Activated naive CD4-positive, alpha-beta T cell treated with anti-CD3 and anti-CD28 coated beads, Interleukin-2, amount 50 U/mL, for 24 hours (primary cell): Measurements from ENCODE around the gene TM9SF4.
"Not testable (repeated sequence)": the region's sequence is repeated elsewhere in the genome, so short reads cannot be mapped to it uniquely, and the experiment has no call there.

Experiments used
- H3K27ac Mint-ChIP-seq: one replicate; pipeline ENCODE4 v1.8.0; 2021; ENCODE audit warnings: mild to moderate bottlenecking, mixed read lengths
- H3K27me3 Mint-ChIP-seq: one replicate; pipeline ENCODE4 v1.8.0; 2021; ENCODE audit warnings: mixed read lengths
- H3K36me3 Mint-ChIP-seq: one replicate; pipeline ENCODE4 v1.8.0; 2021; ENCODE audit warnings: mixed read lengths
- H3K4me1 Mint-ChIP-seq: one replicate; pipeline ENCODE4 v1.8.0; 2021; ENCODE audit warnings: mixed read lengths
- H3K4me3 Mint-ChIP-seq: one replicate; pipeline ENCODE4 v1.8.0; 2021; ENCODE audit warnings: mild to moderate bottlenecking, mixed read lengths
- H3K9me3 Mint-ChIP-seq: one replicate; pipeline ENCODE4 v1.8.0; 2021; ENCODE audit warnings: mixed read lengths

Gene TM9SF4

DNA sequence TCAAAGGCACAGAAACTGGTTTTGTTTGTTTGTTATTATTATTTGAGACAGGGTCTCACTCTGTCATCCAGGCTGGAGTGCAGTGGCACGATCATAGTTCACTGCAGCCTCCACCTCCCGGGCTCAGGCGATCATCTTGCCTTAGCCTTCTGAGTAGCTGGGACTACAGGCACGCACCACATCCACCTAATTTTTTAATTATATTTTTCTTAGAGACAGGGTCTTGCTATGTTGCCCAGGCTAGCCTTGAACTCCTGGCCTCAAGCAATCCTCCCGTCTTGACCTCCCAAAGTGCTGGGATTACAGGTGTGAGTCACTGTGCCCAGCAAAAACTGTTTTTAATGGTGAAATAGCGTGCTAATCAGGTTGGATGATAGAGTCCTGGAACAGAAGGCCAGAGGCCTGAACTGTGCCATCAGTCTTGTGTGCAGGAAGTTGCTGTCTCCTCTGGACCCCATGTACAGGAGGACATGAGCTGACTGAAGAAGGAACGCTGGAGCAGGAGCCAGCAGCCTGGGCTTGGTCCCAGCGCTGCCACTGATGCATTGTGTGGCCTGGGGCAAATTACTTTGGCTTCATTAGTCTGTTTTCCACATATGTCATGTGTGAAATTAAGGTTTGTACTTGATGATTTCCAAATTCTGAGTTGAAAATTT lies 4.9 kb downstream of the TM9SF4 start:
- Mint-ChIP-seq H3K36me3 (peaks cover 2% of the 10 kb centered on the region), H3K9me3 (no peaks in the 10 kb centered on the region), H3K4me1 (peaks cover 63% of the 10 kb centered on the region), H3K27ac (no peak overlapping the region), H3K4me3 (no peak overlapping the region), H3K27me3 (no peaks in the 10 kb centered on the region)

- peaks cover 63% of the 10 kb centered on the region for H3K4me1 Mint-ChIP-seq
- no peak overlapping the region for H3K4me3 Mint-ChIP-seq
- no peak overlapping the region for H3K27ac Mint-ChIP-seq
- H3K27me3 Mint-ChIP-seq = no peaks in the 10 kb centered on the region
- no peaks in the 10 kb centered on the region for H3K9me3 Mint-ChIP-seq
- H3K36me3 Mint-ChIP-seq = peaks cover 2% of the 10 kb centered on the region
Observed at GRCh38 chr20:32115211-32115767, 5.8 kb downstream of the TM9SF4 start.

DNA sequence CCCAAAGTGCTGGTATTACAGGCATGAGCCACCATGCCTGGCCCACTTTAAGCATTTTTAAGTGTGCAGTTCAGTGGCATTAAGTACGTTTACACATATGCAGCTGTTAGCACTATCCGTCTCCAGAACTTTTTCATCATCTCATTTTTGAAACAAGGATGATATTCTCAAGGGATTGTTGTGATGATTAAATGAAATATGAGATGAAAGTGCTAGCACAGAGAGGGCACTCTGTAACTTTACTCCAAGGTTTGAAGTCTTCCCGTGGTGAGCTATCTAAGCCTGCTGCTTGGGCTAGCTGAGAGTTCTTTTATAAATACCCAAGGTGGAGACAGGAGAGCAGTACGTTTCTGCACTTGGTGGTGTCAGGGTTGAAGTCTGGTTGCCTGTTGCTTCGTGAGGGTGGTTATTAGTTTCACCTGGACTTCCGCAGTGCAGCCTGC lies 6.6 kb downstream of the TM9SF4 start:
- Mint-ChIP-seq H3K36me3 (peaks cover 2% of the 10 kb centered on the region), H3K4me1 (peaks cover 60% of the 10 kb centered on the region), H3K4me3 (no peak overlapping the region), H3K9me3 (no peaks in the 10 kb centered on the region), H3K27ac (no peak overlapping the region), H3K27me3 (no peaks in the 10 kb centered on the region)

DNA sequence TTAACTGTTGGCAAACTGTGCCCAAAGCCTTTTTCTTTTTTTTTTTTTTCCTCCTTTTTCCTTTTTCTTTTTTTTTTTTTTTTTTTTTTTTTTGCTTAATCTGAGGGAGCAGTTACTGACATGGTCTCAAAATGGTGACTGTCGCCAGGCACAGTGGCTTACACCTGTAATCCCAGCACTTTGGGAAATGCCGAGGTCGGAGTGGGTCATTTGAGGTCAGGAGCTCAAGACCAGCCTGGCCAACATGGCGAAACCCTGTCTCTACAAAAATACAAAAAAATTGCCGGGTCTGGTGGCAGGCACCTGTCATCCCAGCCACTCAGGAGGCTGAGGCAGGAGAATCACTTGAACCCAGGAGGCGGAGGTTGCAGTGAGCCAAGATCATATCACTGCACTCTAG lies 7.3 kb downstream of the TM9SF4 start:
- H3K9me3 Mint-ChIP-seq, H3K36me3 Mint-ChIP-seq, H3K27ac Mint-ChIP-seq, H3K27me3 Mint-ChIP-seq, H3K4me3 Mint-ChIP-seq: not testable (repeated sequence)
- H3K4me1 Mint-ChIP-seq = peaks cover 53% of the 10 kb centered on the region

GRCh38 chr20:32118427-32118826 lies 8.9 kb downstream of the TM9SF4 start:
- not testable (repeated sequence) for H3K36me3 Mint-ChIP-seq, H3K27ac Mint-ChIP-seq, H3K4me3 Mint-ChIP-seq, H3K27me3 Mint-ChIP-seq, H3K9me3 Mint-ChIP-seq
- H3K4me1 Mint-ChIP-seq = peaks cover 42% of the 10 kb centered on the region

DNA sequence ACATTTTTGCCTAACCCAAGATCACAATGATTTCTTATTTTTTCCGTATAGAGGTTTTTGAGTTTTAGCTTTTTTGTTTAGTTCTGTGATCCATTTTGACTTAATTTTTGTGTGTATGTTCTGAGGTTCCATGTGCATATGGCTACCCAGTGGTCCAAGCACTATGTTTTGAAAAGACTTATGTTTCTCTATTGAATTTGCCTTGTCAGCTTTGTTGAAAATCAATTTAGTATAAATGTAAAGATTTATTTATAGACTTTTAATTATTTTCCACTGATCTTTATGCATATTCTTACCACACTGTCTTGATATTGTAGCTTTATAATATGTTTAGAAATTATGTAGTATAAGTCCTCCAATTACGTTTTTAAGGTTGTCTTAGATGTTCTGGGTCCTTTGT lies 10.2 kb downstream of the TM9SF4 start:
- Mint-ChIP-seq H3K4me3 (no peak overlapping the region), H3K36me3 (peaks cover 4% of the 10 kb centered on the region)

DNA sequence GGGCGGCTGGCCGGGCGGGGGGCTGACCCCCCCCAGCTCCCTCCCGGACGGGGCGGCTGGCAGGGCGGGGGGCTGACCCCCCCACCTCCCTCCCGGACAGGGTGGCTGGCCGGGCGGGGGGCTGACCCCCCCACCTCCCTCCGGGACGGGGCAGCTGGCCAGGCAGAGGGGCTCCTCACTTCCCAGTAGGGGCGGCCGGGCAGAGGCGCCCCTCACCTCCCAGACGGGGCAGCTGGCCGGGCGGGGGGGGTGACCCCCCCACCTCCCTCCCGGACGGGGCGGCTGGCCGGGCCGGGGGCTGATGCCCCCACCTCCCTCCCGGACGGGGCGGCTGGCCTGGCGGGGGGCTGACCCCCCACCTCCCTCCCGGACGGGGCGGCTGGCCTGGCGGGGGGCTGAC lies 12.4 kb downstream of the TM9SF4 start:
- H3K9me3 Mint-ChIP-seq, H3K27ac Mint-ChIP-seq, H3K36me3 Mint-ChIP-seq, H3K4me3 Mint-ChIP-seq, H3K27me3 Mint-ChIP-seq: not testable (repeated sequence)
- H3K4me1 Mint-ChIP-seq = peaks cover 26% of the 10 kb centered on the region

More for the DNA sequence above, 10.2 kb downstream of the TM9SF4 start:
- Mint-ChIP-seq H3K4me1 (peaks cover 34% of the 10 kb centered on the region), H3K27me3 (no peaks in the 10 kb centered on the region), H3K27ac (no peak overlapping the region), H3K9me3 (no peaks in the 10 kb centered on the region)

- peaks cover 24% of the 10 kb centered on the region for H3K4me1 Mint-ChIP-seq
- no peak overlapping the region for H3K4me3 Mint-ChIP-seq
- H3K9me3 Mint-ChIP-seq = no peaks in the 10 kb centered on the region
- no peaks in the 10 kb centered on the region for H3K27me3 Mint-ChIP-seq
- no peak overlapping the region for H3K27ac Mint-ChIP-seq
- H3K36me3 Mint-ChIP-seq = peaks cover 4% of the 10 kb centered on the region
Observed at GRCh38 chr20:32123088-32123487, 13.6 kb downstream of the TM9SF4 start.

- H3K27ac Mint-ChIP-seq = no peak overlapping the region
- H3K27me3 Mint-ChIP-seq = no peaks in the 10 kb centered on the region
- H3K36me3 Mint-ChIP-seq = peaks cover 4% of the 10 kb centered on the region
- no peaks in the 10 kb centered on the region for H3K9me3 Mint-ChIP-seq
- H3K4me1 Mint-ChIP-seq = peaks cover 24% of the 10 kb centered on the region
- H3K4me3 Mint-ChIP-seq = no peak overlapping the region
Observed at GRCh38 chr20:32124916-32125454, 15.5 kb downstream of the TM9SF4 start.

- H3K27ac Mint-ChIP-seq = no peak overlapping the region
- H3K27me3 Mint-ChIP-seq = no peaks in the 10 kb centered on the region
- peaks cover 27% of the 10 kb centered on the region for H3K4me1 Mint-ChIP-seq
- H3K4me3 Mint-ChIP-seq = no peak overlapping the region
- H3K36me3 Mint-ChIP-seq = peaks cover 4% of the 10 kb centered on the region
- no peaks in the 10 kb centered on the region for H3K9me3 Mint-ChIP-seq
Observed at GRCh38 chr20:32125506-32125905, 16.0 kb downstream of the TM9SF4 start.

DNA sequence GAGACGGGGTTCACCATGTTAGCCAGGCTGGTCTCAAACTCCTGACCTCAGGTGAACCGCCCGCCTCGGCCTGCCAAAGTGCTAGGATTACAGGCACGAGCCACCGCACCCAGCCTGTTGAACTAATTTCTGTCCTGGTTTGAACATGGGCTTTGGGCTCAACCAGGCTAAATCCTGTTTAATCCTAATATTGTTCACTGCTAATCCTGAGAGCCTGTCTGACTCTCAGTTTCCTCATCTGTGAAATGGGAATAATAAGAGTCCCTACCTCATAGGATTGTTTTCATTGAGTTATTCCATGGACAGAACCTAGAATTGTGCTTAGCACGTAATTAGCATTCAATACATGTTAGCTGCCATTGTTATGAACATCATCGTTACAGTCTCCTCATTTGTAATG lies 17.4 kb downstream of the TM9SF4 start:
- Mint-ChIP-seq H3K4me1 (peaks cover 36% of the 10 kb centered on the region), H3K4me3 (no peak overlapping the region), H3K36me3 (peaks cover 4% of the 10 kb centered on the region), H3K9me3 (no peaks in the 10 kb centered on the region), H3K27ac (no peak overlapping the region), H3K27me3 (no peaks in the 10 kb centered on the region)

DNA sequence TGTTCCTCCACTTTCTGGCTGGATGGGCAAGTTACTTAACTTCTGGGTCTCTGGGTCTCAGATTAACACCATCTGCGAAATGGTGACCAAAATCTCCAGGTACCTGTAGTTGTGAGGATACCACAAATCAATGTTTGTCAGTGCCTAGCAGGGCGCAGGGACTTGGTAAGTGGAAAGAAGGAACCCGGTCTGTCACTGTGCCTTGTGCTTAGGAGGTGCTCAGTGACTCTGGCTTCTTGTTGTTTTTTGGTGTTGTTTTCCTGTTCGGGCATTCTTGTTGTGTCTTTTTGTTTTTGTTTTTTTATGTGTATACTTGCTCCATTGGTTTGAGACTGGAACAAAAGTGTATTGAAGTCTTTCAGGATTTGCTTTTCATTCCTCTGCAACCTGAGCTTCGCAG lies 17.8 kb downstream of the TM9SF4 start:
- H3K27me3 Mint-ChIP-seq = no peaks in the 10 kb centered on the region
- H3K4me3 Mint-ChIP-seq = no peak overlapping the region
- no peak overlapping the region for H3K27ac Mint-ChIP-seq
- peaks cover 4% of the 10 kb centered on the region for H3K36me3 Mint-ChIP-seq
- peaks cover 36% of the 10 kb centered on the region for H3K4me1 Mint-ChIP-seq
- no peaks in the 10 kb centered on the region for H3K9me3 Mint-ChIP-seq

- no peaks in the 10 kb centered on the region for H3K9me3 Mint-ChIP-seq
- no peaks in the 10 kb centered on the region for H3K27me3 Mint-ChIP-seq
- H3K4me3 Mint-ChIP-seq = no peak overlapping the region
- peaks cover 39% of the 10 kb centered on the region for H3K4me1 Mint-ChIP-seq
- no peak overlapping the region for H3K27ac Mint-ChIP-seq
- H3K36me3 Mint-ChIP-seq = peaks cover 5% of the 10 kb centered on the region
Observed at GRCh38 chr20:32128167-32128566, 18.7 kb downstream of the TM9SF4 start.

DNA sequence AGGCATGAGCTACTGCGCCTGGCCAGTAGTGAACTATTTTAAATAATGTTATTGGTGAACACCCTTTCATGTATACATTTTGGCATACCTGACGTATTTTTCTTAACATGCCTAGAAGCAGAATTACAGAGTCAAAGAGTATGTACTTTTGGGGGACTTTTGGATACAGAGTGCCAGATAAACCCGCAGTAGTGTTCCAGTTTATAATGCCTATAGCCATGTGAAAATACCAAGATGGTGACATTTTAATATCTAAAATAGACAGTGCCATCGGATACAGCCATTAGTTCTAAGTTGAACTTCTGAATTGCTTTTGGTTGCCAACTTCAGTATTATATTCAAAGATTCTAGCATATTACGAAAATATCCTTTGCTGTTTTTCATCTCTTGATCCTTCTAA lies 20.3 kb downstream of the TM9SF4 start:
- peaks cover 40% of the 10 kb centered on the region for H3K4me1 Mint-ChIP-seq
- no peak overlapping the region for H3K27ac Mint-ChIP-seq
- H3K9me3 Mint-ChIP-seq = no peaks in the 10 kb centered on the region
- H3K36me3 Mint-ChIP-seq = peaks cover 2% of the 10 kb centered on the region
- no peaks in the 10 kb centered on the region for H3K27me3 Mint-ChIP-seq
- no peak overlapping the region for H3K4me3 Mint-ChIP-seq

GRCh38 chr20:32130352-32130751 lies 20.8 kb downstream of the TM9SF4 start:
- Mint-ChIP-seq H3K36me3 (peaks cover 2% of the 10 kb centered on the region), H3K27me3 (no peaks in the 10 kb centered on the region), H3K4me3 (no peak overlapping the region), H3K9me3 (no peaks in the 10 kb centered on the region), H3K4me1 (peaks cover 40% of the 10 kb centered on the region), H3K27ac (no peak overlapping the region)

DNA sequence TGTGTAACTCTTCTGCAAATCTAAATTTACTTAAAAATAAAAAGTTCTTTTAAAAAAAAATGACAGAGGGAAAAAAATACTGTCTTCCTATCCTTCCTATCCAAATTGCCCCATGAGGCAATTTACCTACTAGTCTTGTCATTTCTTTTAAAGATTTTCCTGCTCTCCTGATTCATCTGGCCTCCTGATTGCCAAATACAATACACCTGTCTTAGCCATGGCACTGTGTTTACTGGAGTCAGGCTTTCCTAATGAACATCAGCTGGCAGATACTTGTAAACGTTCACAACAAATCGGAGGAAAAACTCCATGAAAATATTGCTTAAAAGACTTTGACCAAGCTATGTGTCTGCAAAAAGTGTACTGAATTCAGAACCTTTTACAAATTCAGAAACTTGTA lies 21.5 kb downstream of the TM9SF4 start:
- peaks cover 36% of the 10 kb centered on the region for H3K4me1 Mint-ChIP-seq
- no peak overlapping the region for H3K4me3 Mint-ChIP-seq
- H3K9me3 Mint-ChIP-seq = no peaks in the 10 kb centered on the region
- H3K27ac Mint-ChIP-seq = no peak overlapping the region
- peaks cover 2% of the 10 kb centered on the region for H3K36me3 Mint-ChIP-seq
- no peaks in the 10 kb centered on the region for H3K27me3 Mint-ChIP-seq
